GM18867 (cell line): ENCODE results near the gene VPS13D.
A peak's percentile ranks its signal among the peaks of the same experiment; 100 is the strongest.
"Not testable (repeated sequence)": the region's sequence is repeated elsewhere in the genome, so short reads cannot be mapped to it uniquely, and the experiment has no call there.

Experiments used
- ATAC-seq: cut with Tn5 transposase; IDR thresholded peaks from one replicate; pipeline ENCODE4 v1.9.1; 2021; ENCODE audit warnings: mild to moderate bottlenecking, moderate library complexity; ENCODE audit not compliant: unreplicated experiment

The VPS13D gene

DNA sequence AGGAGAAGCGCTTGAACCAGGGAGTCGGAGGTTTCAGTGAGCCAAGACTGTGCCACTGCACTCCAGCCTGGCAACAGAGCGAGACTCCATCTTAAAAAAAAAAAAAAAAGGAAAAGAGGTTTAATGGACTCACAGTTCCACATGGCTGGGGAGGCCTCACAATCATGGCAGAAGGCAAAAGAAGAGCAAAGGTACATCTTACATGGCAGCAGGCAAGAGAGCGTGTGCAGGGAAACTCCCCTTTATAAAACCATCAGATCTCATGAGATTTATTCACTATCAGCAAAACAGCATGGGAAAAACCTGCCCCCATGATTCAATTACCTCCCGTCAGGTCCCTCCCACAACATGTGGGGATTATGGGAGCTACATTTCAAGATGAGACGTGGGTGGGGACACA, 5.7 kb upstream of the VPS13D start:
- ATAC-seq = not testable (repeated sequence)

DNA sequence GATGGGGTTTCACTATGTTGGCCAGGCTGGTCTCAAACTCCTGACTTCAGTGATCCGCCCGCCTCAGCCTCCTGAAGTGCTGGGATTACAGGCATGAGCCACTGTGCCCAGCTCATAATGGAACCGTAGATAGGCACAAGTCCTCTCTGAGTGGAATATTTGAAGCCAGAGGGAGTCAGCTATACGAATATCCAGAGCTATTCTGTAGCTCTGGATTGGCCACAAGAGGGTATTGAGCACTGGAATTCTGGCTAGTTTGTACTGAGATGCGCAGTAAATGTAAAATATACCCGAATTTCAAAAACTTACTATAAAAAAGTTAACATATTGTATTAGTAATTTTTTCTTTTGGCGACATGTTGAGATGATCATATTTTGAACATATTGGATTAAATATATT, 851 bp upstream of the VPS13D start:
- no peak for ATAC-seq

DNA sequence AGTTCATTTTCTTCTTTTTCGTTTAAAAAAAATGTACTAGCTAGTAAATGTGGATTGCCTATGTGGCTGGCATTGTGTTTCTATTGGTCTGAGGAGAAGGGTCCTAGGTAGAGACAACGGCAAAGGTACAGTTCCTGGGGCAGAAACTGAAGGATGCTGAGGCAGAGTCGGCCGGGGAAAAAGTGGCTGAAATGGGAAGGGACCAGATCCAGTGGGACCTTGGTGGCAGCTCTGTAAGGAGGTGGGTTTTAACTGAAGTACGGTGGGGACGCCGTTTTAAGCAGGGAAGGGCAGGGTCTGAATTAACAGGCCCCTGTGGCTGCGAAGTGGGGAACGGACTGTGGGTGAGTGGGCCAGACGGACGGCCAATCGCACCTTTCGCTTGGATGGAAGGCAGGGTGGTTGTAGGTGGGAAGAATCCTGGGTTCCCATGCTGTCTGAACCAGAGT, 420 bp upstream of the VPS13D start:
- no peak for ATAC-seq

DNA sequence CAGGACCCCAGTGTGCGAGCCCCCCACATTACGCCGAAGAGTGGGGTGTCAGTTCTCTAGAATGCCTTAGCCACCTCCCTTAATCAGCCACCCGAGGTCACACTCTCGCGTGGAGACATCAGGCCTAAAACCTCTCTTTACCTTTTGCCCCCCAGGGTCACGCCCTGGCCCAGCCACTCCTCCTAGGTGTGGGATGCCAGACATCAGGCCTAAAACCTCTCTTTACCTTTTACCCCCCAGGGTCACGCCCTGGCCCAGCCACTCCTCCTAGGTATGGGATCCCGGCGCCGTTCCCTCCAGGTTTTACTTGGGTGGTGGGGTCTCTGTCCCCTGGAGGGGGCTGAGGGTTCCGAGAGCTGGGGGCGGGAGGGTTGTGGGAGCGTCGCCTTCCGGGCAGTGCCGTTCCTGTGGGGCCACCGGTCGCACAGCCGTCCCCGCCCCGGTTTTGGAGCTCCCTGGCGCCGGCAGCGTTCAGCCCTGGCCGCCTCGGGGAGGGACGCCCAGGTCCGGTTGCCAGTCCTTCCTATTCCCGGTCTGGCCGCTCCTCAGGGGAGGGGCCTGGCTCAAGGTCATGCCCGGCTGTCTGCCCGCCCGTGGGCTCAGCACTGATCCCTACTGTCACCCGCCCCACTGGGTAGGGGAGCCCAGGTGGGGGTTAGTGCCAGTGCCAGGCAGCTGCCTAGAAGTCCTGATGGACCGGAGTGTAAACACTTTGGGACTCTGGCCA, 882 bp downstream of the VPS13D start:
- ATAC-seq = peak; percentile 22

DNA sequence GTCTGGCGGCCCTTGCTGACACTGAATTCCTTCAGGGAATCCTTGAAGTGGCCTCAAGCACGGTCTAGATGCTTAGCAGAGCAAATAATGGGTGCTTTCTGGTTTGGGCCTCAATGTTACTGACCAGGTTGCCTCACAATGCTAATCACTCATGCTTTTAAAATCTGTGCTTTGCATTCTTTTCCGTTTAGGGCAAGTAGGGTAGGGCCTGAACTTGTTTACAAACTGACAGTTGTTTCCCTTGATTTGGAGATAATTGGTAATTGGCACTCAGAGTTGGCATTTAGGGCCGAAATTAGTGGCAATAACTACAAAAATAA, 1.4 kb downstream of the VPS13D start:
- no peak for ATAC-seq

DNA sequence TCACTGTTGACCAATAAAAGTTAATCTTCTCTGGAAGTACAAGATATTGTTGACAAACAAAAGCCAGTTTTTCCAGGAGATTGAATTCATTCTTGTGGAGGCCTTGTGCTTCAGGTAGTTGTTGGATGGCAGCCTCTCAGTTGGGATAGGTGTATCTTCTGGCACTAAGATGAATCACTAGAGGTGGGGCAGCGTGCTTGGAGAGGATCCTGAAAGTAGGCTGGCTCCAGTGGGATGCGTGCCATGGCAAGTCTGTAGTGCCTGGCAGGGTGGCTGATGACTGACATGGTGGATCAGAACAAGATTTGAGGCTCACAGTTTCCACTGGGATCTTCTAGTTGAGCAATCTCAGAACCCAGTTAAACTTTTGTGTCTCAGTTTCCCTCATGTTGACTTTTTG, 2.4 kb downstream of the VPS13D start:
- ATAC-seq = no peak

DNA sequence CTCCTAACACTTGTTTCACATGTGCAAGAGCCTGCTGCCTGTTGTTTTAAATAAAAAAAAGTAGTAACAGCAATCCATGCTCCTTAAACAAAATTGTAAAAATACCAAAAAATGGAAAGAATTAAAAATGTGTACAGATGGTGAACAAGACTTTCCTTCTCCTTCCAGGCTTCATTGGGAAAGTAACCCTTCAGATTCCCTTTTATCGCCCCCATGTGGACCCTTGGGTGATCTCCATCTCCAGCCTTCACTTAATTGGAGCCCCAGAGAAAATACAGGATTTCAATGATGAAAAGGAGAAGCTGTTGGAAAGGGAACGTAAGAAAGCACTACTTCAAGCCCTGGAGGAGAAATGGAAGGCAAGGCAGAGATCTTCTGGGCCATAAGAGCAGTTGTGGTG, 14.2 kb downstream of the VPS13D start:
- ATAC-seq = no peak

DNA sequence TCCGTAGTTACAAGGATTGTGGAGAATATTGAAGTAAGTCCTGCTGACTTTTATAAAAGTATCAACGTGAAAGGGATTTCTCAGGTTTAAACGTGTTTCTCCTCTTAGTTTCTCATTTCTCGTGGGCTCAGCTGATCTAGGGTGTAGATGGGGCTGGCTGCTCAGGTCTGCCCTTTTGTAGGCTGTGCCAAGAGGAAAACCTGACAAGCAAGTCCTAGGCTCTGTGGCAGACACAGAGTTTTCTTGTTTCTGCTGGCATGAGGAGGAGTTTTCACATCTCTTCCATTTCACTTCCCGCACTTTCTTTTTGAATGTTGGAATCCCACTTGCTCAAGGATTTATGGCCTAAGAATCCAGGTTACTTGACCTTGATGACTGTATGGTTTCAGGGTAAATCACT, 14.8 kb downstream of the VPS13D start:
- no peak for ATAC-seq

DNA sequence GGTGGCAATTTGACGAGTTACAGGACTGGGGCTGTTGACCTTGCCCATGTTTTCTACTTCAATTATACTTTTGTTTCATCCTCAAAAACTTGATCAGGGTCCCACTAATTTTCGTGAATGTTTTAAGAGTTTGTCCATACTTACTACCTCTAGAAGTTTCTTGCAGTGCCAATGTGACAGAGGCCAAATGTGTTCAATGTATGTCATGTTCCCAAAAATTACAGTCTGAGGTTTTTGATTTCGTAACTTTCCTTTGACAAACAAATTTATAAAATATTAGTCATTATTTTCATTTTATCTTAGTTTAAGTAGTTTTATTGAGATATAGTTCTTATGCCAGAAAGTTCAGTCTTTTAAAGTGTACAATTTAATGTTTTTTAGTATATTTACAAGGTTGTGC, 15.3 kb downstream of the VPS13D start:
- ATAC-seq = no peak

DNA sequence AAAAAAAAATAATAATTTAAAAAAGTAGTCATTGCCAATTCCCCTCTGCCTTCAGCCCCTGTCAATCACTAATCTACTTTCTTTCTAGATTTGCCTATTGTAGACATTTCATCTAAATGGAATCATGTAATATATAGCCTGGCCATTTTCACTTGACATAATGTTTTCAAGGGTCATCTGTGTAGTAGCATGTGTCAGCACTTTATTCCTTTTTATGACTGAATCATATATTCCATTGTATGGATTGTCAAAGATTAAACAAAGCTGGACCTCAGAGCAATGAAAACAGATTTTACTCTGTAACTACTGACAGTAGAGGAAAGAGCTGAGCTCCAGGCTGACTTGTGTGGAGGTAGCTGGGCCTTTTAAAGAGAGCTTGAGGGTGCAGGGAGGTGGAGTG, 15.9 kb downstream of the VPS13D start:
- no peak for ATAC-seq

DNA sequence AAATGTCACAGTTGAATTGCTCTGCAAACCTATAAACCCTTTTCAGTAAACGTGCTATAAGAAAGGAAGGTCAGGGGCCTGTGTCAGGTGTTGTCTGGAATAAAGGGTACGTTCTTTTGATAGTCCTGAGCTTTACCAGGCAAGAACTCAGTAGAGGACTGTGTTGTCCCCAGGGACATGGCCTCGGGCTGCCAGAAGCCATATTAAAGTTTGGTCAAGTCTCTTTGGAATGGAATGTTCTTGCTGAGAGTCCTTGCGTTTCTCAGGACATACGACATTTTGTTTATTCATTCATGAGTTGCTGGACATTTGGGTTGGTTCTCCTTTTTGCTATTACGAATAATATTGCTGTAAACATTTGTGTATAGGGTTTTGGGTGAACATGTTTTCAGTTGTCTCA, 16.8 kb downstream of the VPS13D start:
- no peak for ATAC-seq

DNA sequence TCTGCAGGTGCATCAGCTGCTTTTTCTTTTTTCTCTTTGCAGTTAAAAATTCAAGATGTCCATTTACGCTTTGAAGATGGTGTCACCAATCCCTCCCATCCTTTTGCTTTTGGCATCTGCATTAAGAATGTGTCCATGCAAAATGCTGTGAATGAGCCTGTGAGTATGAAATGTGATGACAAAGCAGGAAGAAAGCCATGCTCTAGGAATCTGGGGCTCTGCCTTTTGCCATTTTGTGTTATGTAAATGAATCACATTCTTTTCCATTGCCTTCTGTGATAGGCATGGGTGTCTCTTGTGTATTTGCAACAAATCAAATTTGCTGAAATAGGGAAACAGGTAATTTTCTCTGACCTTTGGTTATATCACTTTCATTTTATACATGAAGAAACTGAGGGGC, 19.4 kb downstream of the VPS13D start:
- no peak for ATAC-seq

DNA sequence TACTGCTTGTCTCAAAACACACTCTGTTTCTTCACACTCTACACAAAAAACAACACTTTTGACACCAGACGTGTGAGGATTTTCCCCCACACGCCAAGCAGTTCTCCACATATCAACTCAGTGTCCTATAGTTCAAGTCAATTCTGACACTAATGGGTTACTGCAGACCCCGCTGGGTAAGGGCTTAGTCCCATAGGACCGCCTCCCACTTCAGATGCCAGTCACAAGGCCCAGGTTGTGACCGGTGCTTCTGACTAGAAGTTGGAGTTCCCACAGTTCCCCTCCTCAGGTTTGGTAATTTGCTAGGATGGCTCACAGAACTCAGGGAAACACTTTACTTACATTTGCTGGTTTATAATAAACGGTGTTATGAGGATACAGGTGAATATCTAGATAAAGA, 19.9 kb downstream of the VPS13D start:
- no peak for ATAC-seq

DNA sequence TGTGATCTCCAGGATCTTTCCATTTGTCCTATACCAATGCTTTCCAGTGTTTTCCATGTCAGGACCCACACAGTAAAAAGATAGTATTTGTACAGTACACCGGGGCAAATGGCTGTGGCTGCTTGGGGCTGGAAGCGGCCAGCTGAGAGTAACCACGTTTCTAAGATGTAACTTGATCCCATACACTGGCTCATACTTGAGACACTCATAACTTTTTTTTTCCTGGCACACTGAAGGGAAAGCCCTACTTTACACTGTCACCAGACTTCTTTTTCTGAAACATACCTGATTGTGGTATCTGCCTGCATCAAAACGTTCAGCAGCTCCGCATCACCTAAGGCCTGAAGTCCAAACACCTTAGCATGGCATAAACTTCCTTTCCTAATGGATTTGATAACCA, 21.6 kb downstream of the VPS13D start:
- no peak for ATAC-seq

DNA sequence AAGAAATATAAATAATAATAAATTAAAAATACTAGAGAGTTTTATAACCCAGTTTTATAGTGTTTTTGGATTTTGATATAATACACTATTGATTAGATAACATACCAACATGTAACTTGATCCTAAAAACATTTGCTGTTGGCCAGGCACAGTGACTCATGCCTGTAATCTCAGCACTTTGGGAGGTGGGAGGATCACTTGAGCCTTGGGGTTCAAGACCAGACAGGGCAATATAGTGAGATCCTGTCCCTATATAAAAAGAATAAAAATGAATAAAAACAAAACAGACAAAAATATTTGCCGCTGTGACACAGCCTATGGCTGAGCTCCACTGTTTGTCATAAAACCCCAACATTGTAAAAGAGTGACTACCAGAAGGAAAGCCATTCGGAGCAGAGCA, 26.1 kb downstream of the VPS13D start:
- no peak for ATAC-seq

DNA sequence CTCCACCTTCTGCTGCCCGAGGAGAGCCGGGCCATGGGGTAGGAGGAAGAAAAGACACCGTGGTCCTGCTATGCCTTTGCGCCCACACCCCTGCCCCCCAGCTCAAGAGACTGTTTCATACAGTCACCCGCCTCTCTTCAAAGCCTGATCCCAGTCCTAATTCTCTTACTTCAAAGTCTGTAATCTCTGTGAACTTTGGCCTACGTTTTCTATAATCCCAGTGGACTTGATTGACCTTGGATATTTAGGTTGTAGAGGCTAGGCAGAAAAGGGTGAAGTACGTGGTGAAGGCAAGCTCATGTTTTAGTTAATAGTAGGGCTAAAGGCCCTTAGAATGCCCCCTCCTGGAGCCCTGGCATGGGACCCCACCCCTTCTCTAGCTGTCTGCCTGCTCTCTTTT, 28.4 kb downstream of the VPS13D start:
- ATAC-seq = no peak

DNA sequence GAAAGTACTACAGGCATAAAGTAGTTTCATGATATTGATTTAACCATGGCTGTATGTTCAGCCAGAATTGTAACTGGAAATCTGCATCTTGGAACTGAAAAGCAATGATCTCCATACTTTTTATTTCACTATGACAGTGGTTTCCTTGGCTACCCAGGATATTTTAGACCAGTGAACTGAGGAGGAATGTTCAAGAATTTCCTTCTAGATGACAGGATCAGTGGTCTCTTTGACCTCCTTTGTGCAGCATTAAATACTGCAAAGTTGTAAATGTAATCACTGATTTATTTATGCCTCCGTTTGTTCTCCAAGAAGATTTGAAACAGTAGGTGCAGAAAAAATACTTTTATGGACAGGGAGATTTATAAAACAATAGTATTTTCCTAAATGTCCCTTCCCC, 39.5 kb downstream of the VPS13D start:
- no peak for ATAC-seq

DNA sequence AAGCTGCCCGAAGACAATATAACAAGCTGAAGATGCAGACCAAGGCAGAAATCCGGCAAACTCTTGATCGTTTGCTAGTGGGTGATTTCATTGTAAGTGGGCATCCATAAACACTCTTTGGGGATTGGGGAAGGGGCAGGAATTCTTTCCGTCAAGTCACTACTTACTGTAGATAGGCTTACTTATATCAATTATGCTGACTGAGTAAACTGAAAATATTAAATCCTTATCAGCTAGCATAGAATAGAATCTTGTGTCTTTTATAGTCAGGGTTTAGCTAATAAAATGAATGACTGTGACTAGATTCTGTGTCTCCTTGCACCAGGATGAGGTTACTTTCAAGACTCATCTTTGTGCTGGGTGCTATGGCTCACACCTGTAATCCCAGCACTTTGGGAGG, 41.2 kb downstream of the VPS13D start:
- no peak for ATAC-seq

DNA sequence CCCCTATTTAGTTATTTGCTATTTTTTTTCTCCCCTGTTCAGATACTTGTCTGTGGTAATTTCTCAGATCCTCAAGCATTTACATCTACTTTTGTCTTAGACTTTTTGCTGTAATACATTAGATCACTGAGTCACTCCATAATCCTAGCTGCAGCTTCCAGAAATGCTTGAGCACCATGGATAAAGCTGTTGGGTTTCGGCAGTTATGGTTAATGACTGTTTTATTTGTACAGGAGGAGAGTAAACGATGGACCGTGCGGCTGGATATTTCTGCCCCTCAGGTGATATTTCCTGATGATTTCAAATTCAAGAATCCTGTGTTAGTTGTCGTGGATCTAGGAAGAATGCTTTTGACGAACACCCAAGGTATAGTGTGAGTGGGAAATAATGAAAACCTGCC, 42.9 kb downstream of the VPS13D start:
- ATAC-seq = no peak

DNA sequence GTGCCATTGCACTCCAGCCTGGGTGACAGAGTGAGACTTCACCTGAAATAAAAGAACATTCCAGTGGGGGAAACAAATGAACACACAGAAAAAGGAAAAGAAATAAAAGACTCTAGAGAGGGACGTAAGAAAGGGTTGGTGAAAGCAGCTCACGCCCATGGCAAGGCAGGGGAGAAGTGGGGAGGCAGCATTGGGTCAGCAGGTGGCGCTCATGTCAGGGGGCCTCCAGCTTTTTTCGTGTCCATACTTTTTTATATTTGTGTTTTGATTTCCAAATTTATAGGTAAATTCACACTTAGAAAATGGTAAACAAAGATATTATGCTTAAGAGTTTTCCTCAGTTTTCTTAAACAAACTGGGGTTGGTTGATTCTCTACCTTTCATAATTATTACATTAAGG, 45.5 kb downstream of the VPS13D start:
- no peak for ATAC-seq

DNA sequence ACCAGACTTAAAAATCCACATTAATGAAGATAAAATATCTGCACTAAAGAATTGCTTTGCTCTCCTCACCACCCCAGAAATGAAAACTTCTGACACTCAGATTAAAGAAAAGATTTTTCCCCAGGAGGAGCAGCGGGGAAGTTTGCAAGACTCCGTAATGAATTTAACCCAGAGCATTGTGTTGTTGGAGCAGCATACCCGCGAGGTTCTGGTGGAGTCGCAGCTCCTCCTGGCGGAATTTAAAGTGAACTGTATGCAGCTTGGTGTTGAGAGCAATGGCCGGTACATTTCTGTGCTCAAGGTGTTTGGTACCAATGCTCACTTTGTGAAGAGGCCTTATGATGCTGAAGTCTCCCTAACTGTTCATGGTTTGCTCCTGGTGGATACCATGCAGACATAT, 46.4 kb downstream of the VPS13D start:
- no peak for ATAC-seq

DNA sequence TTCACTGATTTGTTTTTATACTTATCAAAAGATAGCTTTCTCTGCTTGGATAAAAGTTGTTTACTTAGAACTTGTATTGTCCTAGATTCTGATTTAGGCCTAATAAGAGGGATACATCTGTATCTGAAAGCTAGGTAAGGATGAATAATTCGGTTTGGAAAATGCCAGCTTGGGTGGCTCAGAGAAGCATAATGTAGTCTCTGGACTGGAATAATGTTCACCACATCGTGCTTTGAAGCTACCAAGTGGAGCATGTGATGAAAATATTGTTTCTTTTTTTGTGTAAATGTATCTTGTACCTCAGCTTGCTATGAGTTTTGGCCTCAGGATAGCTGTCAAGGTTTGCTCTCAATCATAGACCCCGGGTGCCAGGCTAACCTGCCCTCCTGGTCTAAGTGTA, 49.2 kb downstream of the VPS13D start:
- ATAC-seq = no peak

DNA sequence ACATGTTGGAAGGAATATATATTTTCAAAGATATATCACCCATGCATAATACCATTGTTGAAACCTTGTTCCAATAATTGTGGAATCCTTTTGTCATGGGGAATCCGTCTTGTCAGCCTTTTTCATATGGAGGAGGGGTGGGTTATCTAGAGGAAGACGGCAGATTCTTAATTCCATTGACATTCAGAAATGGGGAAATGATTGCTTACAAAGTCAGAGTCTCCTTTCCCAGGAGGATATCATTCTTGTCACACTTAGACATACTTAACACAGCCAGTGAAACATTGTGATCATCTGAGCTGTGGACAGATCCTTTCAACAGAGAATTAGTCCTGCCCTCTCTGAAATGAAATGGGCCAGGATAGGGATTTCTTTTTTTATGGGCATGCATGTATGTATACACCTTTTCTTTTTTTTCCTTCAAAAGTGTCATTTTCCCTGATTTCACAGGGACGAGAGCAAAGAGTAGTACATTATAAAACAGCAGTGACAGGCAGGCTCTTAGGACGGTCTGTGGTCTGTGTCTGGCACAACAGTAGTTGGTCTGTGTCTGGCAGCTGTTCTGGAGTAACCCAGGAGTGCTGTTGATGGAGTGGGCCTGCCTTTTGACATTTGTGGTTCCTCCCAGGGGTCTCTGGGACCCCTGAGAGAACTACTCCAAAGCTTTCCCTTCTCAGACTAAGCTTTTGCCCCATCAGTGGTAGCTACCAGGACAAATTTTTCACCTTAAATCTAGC, 50.1 kb downstream of the VPS13D start:
- ATAC-seq = no peak
